Measurements from ENCODE around the gene OR2A12. TPM values are rescaled to one million over a fixed set of nuclear protein-coding genes. Genes with fewer than 3 reads are reported as not detected.

OR2A12 gene, protein sequence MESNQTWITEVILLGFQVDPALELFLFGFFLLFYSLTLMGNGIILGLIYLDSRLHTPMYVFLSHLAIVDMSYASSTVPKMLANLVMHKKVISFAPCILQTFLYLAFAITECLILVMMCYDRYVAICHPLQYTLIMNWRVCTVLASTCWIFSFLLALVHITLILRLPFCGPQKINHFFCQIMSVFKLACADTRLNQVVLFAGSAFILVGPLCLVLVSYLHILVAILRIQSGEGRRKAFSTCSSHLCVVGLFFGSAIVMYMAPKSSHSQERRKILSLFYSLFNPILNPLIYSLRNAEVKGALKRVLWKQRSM
- total RNA-seq = not detected in 2 replicates

DNA sequence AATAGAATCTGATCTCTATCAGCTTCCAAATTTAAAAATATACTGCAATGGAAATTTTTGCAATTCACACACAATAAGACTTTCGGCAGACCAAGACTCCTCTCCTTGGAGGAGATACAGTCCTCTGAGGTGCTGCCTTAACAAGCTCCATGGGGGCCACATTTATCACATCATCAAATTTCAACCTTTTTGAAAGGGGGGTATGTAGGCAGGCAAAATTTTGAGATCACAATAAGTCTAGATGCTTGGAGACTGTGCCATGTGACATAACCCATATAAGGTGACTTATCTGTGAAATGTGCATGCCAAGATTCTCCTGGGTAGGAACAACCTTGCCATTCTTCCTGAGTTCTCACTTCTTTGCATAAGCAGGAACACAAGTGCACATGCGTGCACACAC lies at the start of gene OR2A12:
Gene OR2A12, plus strand, starts transcription at position 301 of the 400 bp plus-strand sequence. CDS start 8,830 bp downstream, outside the sequence.

GRCh38 chr7:144048648-144049047 lies 37.4 kb upstream of the OR2A12 start, which contains the start of gene OR2A5:
Gene OR2A5 (plus strand): TSS chr7:144048948. CDS start chr7:144050402, 1,454 bp downstream.

DNA sequence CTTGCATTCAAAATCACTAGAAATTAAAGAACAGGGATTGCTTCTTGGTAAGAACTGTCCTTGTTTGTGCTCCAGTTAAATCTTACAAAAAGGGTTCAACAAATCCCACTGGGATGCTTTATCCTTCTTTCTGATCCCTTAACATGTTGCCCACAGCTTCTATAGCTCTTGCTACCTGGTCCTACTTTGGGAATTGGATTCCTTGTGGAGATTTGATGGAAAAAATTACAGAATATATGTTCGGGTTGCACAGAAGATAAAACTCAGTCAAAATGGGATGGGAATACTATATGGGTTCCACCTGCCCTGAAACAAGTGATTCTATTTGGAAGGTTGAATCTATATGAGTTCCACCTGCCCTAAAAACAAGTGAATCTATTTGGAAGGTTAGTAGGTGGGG lies 16.6 kb upstream of the OR2A12 start, which contains the start of gene OR2A25:
Gene OR2A25, plus strand, starts transcription at position 301 of the 400 bp plus-strand sequence. CDS start 4,409 bp downstream, outside the sequence.

DNA sequence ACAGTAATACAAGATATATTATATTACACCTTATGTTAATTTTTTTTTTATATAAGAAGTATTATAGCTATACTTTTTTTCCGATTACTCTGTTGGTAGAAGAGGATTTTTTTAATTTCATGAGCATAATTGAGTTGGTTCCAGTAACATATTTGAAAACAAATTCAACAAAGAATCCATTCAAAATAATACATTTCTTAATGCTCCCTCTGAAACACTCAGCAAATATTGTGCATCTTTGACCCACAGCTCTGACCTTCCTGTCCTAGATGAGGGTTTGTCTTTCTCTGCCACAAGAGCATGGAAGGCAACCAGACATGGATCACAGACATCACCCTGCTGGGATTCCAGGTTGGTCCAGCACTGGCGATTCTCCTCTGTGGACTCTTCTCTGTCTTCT lies 23.2 kb downstream of the OR2A12 start, which contains the start of gene OR2A2:
Gene OR2A2, plus strand, starts transcription at position 301 of the 400 bp plus-strand sequence. Its CDS starts 0 bp downstream, at position 301.

GRCh38 chr7:144122876-144123275 lies 36.8 kb downstream of the OR2A12 start, which contains the start of gene OR2A14:
Gene OR2A14 (plus strand): TSS chr7:144123176. CDS start chr7:144129113, 5,937 bp downstream.

Other genes with a start within 250 kb of the OR2A12 start
- 45.4 and 56.9 TPM in 2 replicates for gene TCAF1, start 184.1 kb upstream of the OR2A12 start, total RNA-seq
- gene OR2F2, start 151.0 kb upstream of the OR2A12 start, total RNA-seq = not detected in 2 replicates
- not detected in 2 replicates for gene OR2F1, start 131.4 kb upstream of the OR2A12 start, total RNA-seq
- not detected in 2 replicates for gene OR6B1, start 86.0 kb upstream of the OR2A12 start, total RNA-seq
- not detected in 2 replicates for gene OR2A5, start 37.3 kb upstream of the OR2A12 start, total RNA-seq
- not detected in 2 replicates for gene OR2A25, start 16.5 kb upstream of the OR2A12 start, total RNA-seq
- gene OR2A2, start 23.3 kb downstream of the OR2A12 start, total RNA-seq = not detected in 2 replicates
- not detected in 2 replicates for gene OR2A14, start 36.9 kb downstream of the OR2A12 start, total RNA-seq
- gene CTAGE4, start 97.2 kb downstream of the OR2A12 start, total RNA-seq = 0.44 TPM in 1 of 2 replicates, not detected in the other
- 1.7 and 2.9 TPM in 2 replicates for gene ARHGEF35, start 109.6 kb downstream of the OR2A12 start, total RNA-seq
- gene OR2A42, start 153.3 kb downstream of the OR2A12 start, total RNA-seq = 0.12 TPM in 1 of 2 replicates, not detected in the other
- 0.20 and 1.3 TPM in 2 replicates for gene OR2A7, start 178.5 kb downstream of the OR2A12 start, total RNA-seq
- 0.10 TPM in 1 of 2 replicates, not detected in the other for gene CTAGE8, start 183.0 kb downstream of the OR2A12 start, total RNA-seq
- 0.05 TPM in 1 of 2 replicates, not detected in the other for gene OR2A1, start 226.1 kb downstream of the OR2A12 start, total RNA-seq